Fibroblast of skin of back (primary cell): ENCODE results near the gene CNMD.
"Not testable (repeated sequence)": the region's sequence is repeated elsewhere in the genome, so short reads cannot be mapped to it uniquely, and the experiment has no call there.

Experiments used
- DNase-seq: peaks from one replicate; pipeline ENCODE4 v3.0.0-alpha.2; 2013

The CNMD gene

DNA sequence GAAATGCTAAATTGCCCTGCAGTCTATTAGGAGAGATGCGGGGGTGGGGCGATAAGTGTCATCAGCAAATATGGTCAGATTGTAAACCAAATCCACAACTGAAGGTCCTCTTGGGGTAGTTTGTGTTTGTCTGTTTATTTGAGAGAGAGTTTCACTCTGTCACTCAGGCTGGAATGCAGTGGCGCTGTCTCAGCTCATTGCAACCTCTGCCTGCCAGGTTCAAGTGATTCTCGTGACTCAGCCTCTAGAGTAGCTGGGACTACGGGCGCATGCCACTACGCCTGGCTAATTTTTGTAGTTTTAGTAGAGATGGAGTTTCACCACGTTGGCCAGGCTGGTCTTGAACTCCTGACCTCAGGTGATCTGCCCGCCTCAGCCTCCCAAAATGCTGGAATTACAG, 53.8 kb downstream of the CNMD start:
- DNase-seq: not testable (repeated sequence)

DNA sequence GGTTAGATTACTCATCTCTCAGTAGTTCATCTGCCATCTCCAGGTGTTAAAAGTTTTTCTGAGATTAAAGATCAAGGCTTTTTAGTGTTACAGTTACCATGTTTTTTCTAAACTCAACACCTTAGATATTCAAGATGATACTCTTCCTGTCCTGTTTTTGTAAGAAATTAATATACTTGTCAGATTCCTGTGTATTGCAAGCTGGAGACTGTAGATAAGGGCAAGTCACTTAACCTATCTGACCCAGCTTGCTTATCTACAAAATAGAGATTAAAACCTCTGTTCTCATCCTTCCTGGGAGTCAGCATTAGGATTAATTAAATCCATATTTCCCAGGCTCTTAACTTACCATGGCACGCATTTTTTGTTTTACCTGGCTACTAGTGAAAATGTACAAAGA, 61.8 kb downstream of the CNMD start:
- no peak for DNase-seq

DNA sequence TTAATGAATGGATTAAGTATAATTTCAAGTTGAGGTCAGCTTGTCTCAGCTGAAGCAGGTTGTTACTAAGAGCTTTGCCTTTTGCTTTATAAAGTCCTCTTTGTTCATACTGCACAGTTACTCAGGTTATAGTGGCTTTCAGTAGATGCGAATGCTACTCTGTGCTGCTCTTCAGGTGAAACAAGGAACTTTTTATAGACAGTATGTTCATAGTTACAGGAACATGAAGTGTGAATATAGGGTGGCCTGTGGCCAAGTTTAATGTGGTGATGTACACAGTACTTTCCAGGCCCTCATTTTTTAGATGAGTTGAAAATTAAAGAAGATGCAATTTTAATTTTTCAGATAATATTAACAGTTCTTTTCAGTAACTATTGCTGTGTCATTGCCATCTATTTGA, 66.2 kb downstream of the CNMD start:
- no peak for DNase-seq

DNA sequence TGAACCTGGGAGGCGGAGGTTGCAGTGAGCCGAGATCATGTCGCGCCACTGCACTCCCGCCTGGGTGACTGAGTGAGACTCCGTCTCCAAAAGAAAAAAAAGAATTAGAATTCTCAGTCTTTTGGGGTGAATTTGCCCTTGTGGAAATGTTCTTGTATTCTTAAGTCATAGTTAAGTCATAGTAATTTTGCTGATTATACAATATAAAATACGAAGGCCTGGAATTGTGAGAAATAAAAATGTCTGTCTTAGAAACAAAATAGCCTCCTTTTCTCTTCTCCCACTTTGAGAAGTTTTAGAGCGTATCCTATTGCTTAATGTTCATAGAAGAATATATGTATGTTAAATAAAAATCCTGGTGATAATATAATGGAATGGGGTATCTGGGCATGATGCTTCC, 68.9 kb downstream of the CNMD start:
- DNase-seq: no peak

DNA sequence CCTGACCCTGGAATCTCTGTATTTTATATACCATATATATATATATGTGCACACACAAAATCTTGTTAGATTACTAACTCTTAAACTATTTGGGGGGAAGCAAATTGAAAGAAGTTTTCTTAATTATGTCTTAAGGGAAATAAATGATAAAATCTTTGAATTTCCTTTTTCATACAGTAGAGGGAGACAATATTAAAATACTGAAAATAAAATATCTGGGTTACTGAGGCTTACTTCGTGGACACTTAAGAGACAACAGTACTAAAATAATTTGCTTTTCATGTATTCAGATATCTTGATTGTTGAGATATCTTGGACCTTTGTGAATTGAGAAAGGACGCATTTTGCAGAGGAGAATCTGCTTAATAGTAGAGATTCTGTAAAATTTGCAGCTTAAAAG, 69.9 kb downstream of the CNMD start:
- no peak for DNase-seq

DNA sequence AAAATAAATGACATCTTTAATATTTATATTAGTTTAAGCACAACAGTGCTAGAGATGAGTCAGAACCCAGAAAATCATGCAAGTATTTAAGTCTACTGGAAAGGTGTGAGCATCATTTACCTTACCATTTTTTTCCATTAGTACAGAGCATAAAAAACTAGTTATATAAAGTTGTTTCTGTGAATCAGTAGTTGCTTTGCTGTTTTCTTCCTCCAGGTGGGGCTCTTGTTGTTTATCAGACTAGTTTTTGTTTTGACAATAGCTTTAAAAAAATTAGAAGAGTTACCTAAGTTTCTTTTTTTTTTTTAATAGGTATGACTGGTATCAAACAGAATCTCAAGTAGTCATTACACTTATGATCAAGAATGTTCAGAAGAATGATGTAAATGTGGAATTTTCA, 74.3 kb downstream of the CNMD start:
- peak; percentile 15 for DNase-seq

DNA sequence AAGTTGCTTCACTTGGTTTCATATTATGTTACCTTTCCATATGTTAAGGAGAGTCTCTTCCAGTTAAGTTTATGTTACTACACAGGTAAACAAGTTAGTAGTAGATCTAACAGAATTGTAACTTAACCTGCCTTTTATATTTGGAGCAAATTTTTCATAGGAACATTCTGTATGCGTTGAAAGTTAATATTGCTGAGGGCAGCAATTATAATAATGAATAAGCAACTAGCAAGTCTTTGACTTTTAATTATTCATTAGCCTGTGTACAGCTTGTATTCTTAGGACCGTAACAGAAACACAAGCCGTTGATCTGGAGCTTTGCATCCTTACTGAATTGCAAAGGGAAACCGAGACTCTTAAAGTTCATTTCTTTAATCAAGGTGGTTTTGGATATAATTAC, 75.3 kb downstream of the CNMD start:
- DNase-seq: no peak

DNA sequence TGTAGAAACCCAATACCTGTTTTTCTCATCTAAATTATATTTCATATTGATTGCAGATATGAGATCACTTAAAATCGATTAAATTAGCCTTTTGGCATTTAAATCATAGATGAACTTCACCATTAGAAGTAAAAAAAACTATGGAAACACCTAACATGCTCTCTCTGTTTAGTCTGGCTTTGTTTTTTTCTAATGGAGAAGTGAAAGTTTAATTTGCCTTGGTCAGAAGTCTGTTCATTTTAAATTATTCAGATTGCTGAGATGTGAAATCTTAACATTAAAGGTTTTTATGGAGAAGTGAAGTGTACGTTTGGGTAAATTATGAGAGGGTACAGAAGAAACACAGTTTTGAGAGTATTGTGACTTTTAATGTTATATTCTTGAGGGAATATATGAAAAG, 80.3 kb downstream of the CNMD start:
- no peak for DNase-seq
